Liver (tissue), 9 donors: ENCODE measurements around the gene FEZF2. TPM values are rescaled to one million over a fixed set of nuclear protein-coding genes. Genes with fewer than 3 reads are reported as not detected.

ENCODE experiments used
- DNase-seq: peaks from one replicate; pipeline ENCODE4 v3.0.0-alpha.2; 2017; ENCODE audit warnings: low spot score
- H3K27ac ChIP-seq, 2 donors: one replicate each; pipeline ENCODE4 v1.7.0; 2013; ENCODE audit warnings: inconsistent platforms in 2 of 2, low read length in 2 of 2, control low read depth in 1 of 2, low read depth in 1 of 2, mild to moderate bottlenecking in 1 of 2
- H3K27me3 ChIP-seq, 4 donors: one replicate each; pipeline versions ENCODE4 v1.6.1 to v1.7.0; 2013; ENCODE audit warnings: low read length in 3 of 4, inconsistent platforms in 1 of 4, mild to moderate bottlenecking in 1 of 4, moderate library complexity in 1 of 4; ENCODE audit not compliant: control insufficient read depth in 4 of 4, insufficient read depth in 4 of 4
- H3K36me3 ChIP-seq, 4 donors: one replicate each; pipeline versions ENCODE4 v1.6.1 to v1.7.0; 2013; ENCODE audit warnings: low read length in 3 of 4, mild to moderate bottlenecking in 3 of 4, low read depth in 1 of 4, moderate library complexity in 1 of 4; ENCODE audit not compliant: control insufficient read depth in 4 of 4, insufficient read depth in 3 of 4
- H3K4me1 ChIP-seq, 4 donors: one replicate each; pipeline versions ENCODE4 v1.6.1 to v1.7.0; 2013; ENCODE audit warnings: low read length in 3 of 4, mild to moderate bottlenecking in 3 of 4, moderate library complexity in 1 of 4; ENCODE audit not compliant: control insufficient read depth in 4 of 4, insufficient read depth in 4 of 4
- H3K4me3 ChIP-seq, 3 donors: one replicate each; pipeline versions ENCODE4 v1.6.1 to v1.7.0; 2013; ENCODE audit warnings: low read length in 3 of 3, control low read depth in 1 of 3, low read depth in 1 of 3, mild to moderate bottlenecking in 1 of 3
- H3K9ac ChIP-seq, 2 donors: one replicate each; pipeline ENCODE4 v1.7.0; 2013; ENCODE audit warnings: low read length in 2 of 2, mild to moderate bottlenecking in 2 of 2, moderate library complexity in 2 of 2, control low read depth in 1 of 2, low read depth in 1 of 2
- H3K9me3 ChIP-seq, 4 donors: one replicate each; pipeline versions ENCODE4 v1.6.1 to v1.7.0; 2013; ENCODE audit warnings: low read length in 3 of 4; ENCODE audit not compliant: control insufficient read depth in 4 of 4
- EGR1 ChIP-seq, 2 donors: IDR thresholded peaks; 2 replicates each; pipeline ENCODE4 v1.6.1; 2016 to 2018; ENCODE audit warnings: antibody characterized with exemption in 2 of 2, low read depth in 2 of 2
- FOXA1 ChIP-seq: IDR thresholded peaks from 2 replicates; pipeline ENCODE4 v1.6.1; 2016; ENCODE audit warnings: antibody characterized with exemption
- FOXA2 ChIP-seq: IDR thresholded peaks from 2 replicates; pipeline ENCODE4 v1.6.1; 2016; ENCODE audit warnings: antibody characterized with exemption
- GABPA ChIP-seq, 2 donors: IDR thresholded peaks in 1 of 2; conservative IDR thresholded peaks in 1 of 2; 2 replicates each; pipeline ENCODE4 v1.6.1; 2016; ENCODE audit warnings: antibody characterized with exemption in 2 of 2, mild to moderate bottlenecking in 1 of 2, moderate library complexity in 1 of 2
- HNF4A ChIP-seq, 2 donors: conservative IDR thresholded peaks; 2 replicates each; pipeline ENCODE4 v1.6.1; 2016; ENCODE audit warnings: antibody characterized with exemption in 2 of 2, mild to moderate bottlenecking in 2 of 2
- HNF4G ChIP-seq: IDR thresholded peaks from 2 replicates; pipeline ENCODE4 v1.6.1; 2016; ENCODE audit warnings: antibody characterized with exemption
- JUND ChIP-seq, 2 donors: IDR thresholded peaks; 2 replicates each; pipeline ENCODE4 v1.6.1; 2016; ENCODE audit warnings: antibody characterized with exemption in 2 of 2
- NR2F2 ChIP-seq: IDR thresholded peaks from 2 replicates; pipeline ENCODE4 v1.6.1; 2016; ENCODE audit warnings: antibody characterized with exemption
- RAD21 ChIP-seq, 2 donors: IDR thresholded peaks; 2 replicates each; pipeline ENCODE4 v1.6.1; 2016; ENCODE audit warnings: antibody characterized with exemption in 2 of 2, mild to moderate bottlenecking in 2 of 2
- RXRA ChIP-seq, 2 donors: IDR thresholded peaks; 2 replicates each; pipeline ENCODE4 v1.6.1; 2017 to 2018; ENCODE audit warnings: antibody characterized with exemption in 2 of 2, mild to moderate bottlenecking in 1 of 2
- SP1 ChIP-seq: IDR thresholded peaks from 2 replicates; pipeline ENCODE4 v1.6.1; 2018; ENCODE audit warnings: antibody characterized with exemption, mild to moderate bottlenecking
- TAF1 ChIP-seq: conservative IDR thresholded peaks from 2 replicates; pipeline ENCODE4 v1.6.1; 2016; ENCODE audit warnings: antibody characterized with exemption, mild to moderate bottlenecking
- YY1 ChIP-seq: IDR thresholded peaks from 2 replicates; pipeline ENCODE4 v1.6.1; 2016; ENCODE audit warnings: antibody characterized with exemption, mild to moderate bottlenecking
- WGBS: extraction: QIAGEN DNeasy Blood & Tissue Kit; methylation state at CpG from one replicate; pipeline ENCODE4 v1.1.7; 2013; 5-methylcytosine and 5-hydroxymethylcytosine counted together
- polyA plus RNA-seq, 2 donors: library from polyadenylated mRNA; stranded (reverse) in 1 of 2; unstranded in 1 of 2; fragments of 200-250 nt in 1 of 2; fragments of >200 nt in 1 of 2; fragmentation: Nextera tagmentation in 1 of 2; extraction: Ambion mirVana in 1 of 2; gene quantifications; one replicate each; pipeline versions ENCODE4 v1.2.1 to v1.2.3, GENCODE V29; 2013 to 2015
- total RNA-seq, 2 donors: library from RNA; depleted of rRNA; stranded (reverse); fragments of >200 nt; gene quantifications; one replicate each; pipeline ENCODE4 v1.2.3, GENCODE V29; 2014
- TF ChIP-seq, protein P1 (sequence below): IDR thresholded peaks from 2 replicates; pipeline ENCODE4 v1.6.1; 2016; ENCODE audit warnings: antibody characterized with exemption
- TF ChIP-seq, protein P2 (sequence below): IDR thresholded peaks from 2 replicates; pipeline ENCODE4 v1.6.1; 2016; ENCODE audit warnings: antibody characterized with exemption, mild to moderate bottlenecking
- TF ChIP-seq, protein P3 (sequence below): IDR thresholded peaks from 2 replicates; pipeline ENCODE4 v1.6.1; 2016; ENCODE audit warnings: antibody characterized with exemption
- TF ChIP-seq, protein P4 (sequence below): fragments of 150-350 bp; IDR thresholded peaks from 2 replicates; pipeline ENCODE4 v1.5.1; 2017; ENCODE audit warnings: improper control_type of control experiment, low read depth, low read length; ENCODE audit not compliant: missing input control
- donor health status: healthy.
- donor health status: healthy.
- donor health status: healthy.
- donor health status: healthy.
- donor health status: healthy.

Gene FEZF2
- total and polyA plus RNA-seq, 4 donors: not detected

DNA sequence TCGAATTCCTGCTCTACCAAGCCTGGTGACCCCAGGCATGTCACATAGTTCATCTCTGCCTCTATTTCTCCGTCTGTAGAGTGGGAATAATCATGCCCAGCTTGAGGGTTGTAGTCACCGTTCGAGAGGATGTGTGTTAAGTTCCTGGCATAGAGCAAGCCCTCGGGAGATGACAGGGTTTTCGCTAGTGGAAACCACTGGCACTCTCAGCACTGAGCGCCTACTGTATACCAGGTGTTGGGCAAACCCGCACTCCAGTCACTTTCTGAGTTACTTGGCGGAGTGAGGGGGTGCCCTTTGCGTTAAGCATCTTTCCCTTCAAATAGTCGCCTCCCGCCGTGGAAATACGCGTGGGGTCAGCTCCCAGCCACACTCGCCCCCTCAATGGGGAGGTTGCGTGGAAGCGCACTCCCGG is 5.1 kb downstream of the FEZF2 start (continued):
- TF ChIP-seq EGR1 (IDR thresholded peaks at IDR 0.05; ENCODE audit: low read depth in 2 of 2) (no peak), RAD21 (IDR thresholded peaks at IDR 0.05) (no peak)

DNA sequence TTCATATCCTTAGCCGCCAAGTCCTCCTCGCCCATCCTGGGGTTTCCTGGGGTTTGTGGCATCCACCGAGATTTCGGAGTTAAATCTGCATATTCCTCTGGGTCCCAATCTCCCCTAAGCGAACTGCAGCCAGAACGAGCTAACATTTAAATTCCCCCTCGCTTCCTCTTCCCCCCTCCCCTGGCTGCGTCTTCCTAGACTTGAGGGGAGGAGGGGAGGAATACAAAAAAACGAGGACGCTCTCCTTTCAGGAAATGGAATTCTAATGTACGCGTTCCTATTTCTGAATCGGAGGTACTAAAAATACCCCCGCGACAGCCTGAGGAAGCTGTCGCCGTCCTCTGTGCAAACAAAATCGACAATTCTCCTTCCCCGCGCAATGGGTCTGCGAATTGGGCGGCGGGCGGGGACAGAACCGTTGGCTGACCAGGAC is 5.6 kb downstream of the FEZF2 start:
- Histone ChIP-seq H3K4me1 (peaks cover 14 to 32% (median 18%) of the 10 kb centered on the region in 4 donors), H3K9ac (no peak overlapping the region), H3K9me3 (peaks cover 0 to 3% (median 0%) of the 10 kb centered on the region in 4 donors), H3K4me3 (no peak overlapping the region), H3K36me3 (no peaks in the 10 kb centered on the region), H3K27me3 (peaks cover 5 to 35% (median 32%) of the 10 kb centered on the region in 4 donors), H3K27ac (no peak overlapping the region)
- TF ChIP-seq, protein P1, sequence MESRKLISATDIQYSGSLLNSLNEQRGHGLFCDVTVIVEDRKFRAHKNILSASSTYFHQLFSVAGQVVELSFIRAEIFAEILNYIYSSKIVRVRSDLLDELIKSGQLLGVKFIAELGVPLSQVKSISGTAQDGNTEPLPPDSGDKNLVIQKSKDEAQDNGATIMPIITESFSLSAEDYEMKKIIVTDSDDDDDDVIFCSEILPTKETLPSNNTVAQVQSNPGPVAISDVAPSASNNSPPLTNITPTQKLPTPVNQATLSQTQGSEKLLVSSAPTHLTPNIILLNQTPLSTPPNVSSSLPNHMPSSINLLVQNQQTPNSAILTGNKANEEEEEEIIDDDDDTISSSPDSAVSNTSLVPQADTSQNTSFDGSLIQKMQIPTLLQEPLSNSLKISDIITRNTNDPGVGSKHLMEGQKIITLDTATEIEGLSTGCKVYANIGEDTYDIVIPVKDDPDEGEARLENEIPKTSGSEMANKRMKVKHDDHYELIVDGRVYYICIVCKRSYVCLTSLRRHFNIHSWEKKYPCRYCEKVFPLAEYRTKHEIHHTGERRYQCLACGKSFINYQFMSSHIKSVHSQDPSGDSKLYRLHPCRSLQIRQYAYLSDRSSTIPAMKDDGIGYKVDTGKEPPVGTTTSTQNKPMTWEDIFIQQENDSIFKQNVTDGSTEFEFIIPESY: no peak
- TF ChIP-seq FOXA1 (no peak), NR2F2 (no peak), TAF1 (no peak), EGR1 (IDR thresholded peaks at IDR 0.05; ENCODE audit: low read depth in 2 of 2) (no peak), JUND (IDR thresholded peaks at IDR 0.05) (no peak), RXRA (IDR thresholded peaks at IDR 0.05) (no peak), GABPA (IDR thresholded peaks at IDR 0.05 in 1 of 2, conservative IDR thresholded peaks at IDR 0.05 in 1 of 2) (no peak), FOXA2 (no peak), RAD21 (IDR thresholded peaks at IDR 0.05) (no peak)
- TF ChIP-seq, protein P2, sequence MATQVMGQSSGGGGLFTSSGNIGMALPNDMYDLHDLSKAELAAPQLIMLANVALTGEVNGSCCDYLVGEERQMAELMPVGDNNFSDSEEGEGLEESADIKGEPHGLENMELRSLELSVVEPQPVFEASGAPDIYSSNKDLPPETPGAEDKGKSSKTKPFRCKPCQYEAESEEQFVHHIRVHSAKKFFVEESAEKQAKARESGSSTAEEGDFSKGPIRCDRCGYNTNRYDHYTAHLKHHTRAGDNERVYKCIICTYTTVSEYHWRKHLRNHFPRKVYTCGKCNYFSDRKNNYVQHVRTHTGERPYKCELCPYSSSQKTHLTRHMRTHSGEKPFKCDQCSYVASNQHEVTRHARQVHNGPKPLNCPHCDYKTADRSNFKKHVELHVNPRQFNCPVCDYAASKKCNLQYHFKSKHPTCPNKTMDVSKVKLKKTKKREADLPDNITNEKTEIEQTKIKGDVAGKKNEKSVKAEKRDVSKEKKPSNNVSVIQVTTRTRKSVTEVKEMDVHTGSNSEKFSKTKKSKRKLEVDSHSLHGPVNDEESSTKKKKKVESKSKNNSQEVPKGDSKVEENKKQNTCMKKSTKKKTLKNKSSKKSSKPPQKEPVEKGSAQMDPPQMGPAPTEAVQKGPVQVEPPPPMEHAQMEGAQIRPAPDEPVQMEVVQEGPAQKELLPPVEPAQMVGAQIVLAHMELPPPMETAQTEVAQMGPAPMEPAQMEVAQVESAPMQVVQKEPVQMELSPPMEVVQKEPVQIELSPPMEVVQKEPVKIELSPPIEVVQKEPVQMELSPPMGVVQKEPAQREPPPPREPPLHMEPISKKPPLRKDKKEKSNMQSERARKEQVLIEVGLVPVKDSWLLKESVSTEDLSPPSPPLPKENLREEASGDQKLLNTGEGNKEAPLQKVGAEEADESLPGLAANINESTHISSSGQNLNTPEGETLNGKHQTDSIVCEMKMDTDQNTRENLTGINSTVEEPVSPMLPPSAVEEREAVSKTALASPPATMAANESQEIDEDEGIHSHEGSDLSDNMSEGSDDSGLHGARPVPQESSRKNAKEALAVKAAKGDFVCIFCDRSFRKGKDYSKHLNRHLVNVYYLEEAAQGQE: no peak
- no peak for DNase-seq
- WGBS: 6% methylated on average over 25 of the region's 25 CpGs

DNA sequence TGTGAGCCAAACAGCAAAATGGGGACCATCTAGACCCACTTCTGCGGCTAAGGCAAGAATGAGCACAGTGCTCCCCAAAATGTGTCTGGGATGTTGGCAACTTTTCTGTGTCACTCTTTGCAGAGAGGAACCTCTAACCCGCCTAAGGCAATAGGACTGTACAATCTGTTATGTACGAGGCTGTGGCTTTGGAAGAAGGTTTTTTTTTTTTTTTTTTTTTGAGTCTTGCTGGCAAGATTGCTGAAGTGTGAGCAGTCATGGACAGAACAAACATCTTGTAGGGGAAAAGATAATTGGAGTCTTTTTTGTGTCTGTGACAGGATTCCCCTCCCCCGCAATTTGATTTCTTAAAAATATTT is 7.2 kb downstream of the FEZF2 start:
- peaks cover 4 to 26% (median 22%) of the 10 kb centered on the region in 4 donors for H3K27me3 ChIP-seq
- peaks cover 5 to 16% (median 10%) of the 10 kb centered on the region in 4 donors for H3K4me1 ChIP-seq
- H3K9me3 ChIP-seq: peaks cover 0 to 3% (median 0%) of the 10 kb centered on the region in 4 donors
- H3K4me3 ChIP-seq: no peak overlapping the region
- H3K27ac ChIP-seq: no peak overlapping the region
- H3K9ac ChIP-seq: no peak overlapping the region
- no peak for DNase-seq
- no peak for TF ChIP-seq GABPA (IDR thresholded peaks at IDR 0.05 in 1 of 2, conservative IDR thresholded peaks at IDR 0.05 in 1 of 2)
- TF ChIP-seq SP1: no peak
- TF ChIP-seq NR2F2: no peak
- TF ChIP-seq JUND (IDR thresholded peaks at IDR 0.05): no peak
- TF ChIP-seq HNF4A (conservative IDR thresholded peaks at IDR 0.05): no peak
- TF ChIP-seq, protein P3, sequence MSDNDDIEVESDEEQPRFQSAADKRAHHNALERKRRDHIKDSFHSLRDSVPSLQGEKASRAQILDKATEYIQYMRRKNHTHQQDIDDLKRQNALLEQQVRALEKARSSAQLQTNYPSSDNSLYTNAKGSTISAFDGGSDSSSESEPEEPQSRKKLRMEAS: no peak
- no peak for TF ChIP-seq RXRA (IDR thresholded peaks at IDR 0.05)
- no peak for TF ChIP-seq FOXA1
- TF ChIP-seq EGR1 (IDR thresholded peaks at IDR 0.05; ENCODE audit: low read depth in 2 of 2): no peak
- no peak for TF ChIP-seq FOXA2
- TF ChIP-seq HNF4G: no peak
- no peak for TF ChIP-seq TAF1
- TF ChIP-seq YY1: no peak
- TF ChIP-seq, protein P2: no peak
- TF ChIP-seq, protein P4, sequence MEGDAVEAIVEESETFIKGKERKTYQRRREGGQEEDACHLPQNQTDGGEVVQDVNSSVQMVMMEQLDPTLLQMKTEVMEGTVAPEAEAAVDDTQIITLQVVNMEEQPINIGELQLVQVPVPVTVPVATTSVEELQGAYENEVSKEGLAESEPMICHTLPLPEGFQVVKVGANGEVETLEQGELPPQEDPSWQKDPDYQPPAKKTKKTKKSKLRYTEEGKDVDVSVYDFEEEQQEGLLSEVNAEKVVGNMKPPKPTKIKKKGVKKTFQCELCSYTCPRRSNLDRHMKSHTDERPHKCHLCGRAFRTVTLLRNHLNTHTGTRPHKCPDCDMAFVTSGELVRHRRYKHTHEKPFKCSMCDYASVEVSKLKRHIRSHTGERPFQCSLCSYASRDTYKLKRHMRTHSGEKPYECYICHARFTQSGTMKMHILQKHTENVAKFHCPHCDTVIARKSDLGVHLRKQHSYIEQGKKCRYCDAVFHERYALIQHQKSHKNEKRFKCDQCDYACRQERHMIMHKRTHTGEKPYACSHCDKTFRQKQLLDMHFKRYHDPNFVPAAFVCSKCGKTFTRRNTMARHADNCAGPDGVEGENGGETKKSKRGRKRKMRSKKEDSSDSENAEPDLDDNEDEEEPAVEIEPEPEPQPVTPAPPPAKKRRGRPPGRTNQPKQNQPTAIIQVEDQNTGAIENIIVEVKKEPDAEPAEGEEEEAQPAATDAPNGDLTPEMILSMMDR: no peak
- 19% methylated on average over 4 of the region's 4 CpGs for WGBS
- H3K36me3 ChIP-seq: no peaks in the 10 kb centered on the region
